Esophagus squamous epithelium (tissue), 4 donors: ENCODE results near the gene EPB41L1.

ENCODE experiments used
- POLR2A ChIP-seq, 4 donors: fragments of 450-650 bp; IDR thresholded peaks; one replicate each; pipeline ENCODE4 v1.6.1; 2017; ENCODE audit warnings: antibody characterized with exemption in 4 of 4, mild to moderate bottlenecking in 4 of 4, moderate library complexity in 3 of 4
- TF ChIP-seq, protein P1 (sequence below), 6 experiments: fragments of 450-650 bp in 4 of 6; fragments of 200-600 bp in 2 of 6; sonication (generic) in 2 of 6; IDR thresholded peaks; one replicate each; pipeline ENCODE4 v1.5.1; 2016 to 2019; ENCODE audit warnings: antibody characterized with exemption in 6 of 6, mild to moderate bottlenecking in 4 of 6, moderate library complexity in 4 of 6

DNA sequence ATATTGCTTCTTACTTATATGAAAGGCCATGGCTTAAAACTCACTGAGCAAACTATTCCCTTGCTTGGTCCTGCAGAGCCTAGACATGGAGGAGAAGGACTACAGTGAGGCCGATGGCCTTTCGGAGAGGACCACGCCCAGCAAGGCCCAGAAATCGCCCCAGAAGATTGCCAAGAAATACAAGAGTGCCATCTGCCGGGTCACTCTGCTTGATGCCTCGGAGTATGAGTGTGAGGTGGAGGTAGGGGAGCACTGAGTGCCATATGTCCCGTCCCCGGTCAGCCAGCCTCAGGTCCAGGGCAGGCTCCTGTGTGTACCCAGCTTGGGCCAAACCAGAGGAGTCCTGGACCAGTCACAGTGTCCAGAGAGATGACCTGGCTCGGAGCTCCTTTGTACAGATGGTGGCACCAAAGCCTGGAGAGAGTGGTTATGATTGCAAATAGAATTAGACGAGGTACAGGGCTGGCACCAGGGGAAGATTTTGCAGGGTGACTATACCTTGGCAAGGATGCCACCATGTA lies 21.0 kb downstream of the EPB41L1 start:
- TF ChIP-seq, protein P1, sequence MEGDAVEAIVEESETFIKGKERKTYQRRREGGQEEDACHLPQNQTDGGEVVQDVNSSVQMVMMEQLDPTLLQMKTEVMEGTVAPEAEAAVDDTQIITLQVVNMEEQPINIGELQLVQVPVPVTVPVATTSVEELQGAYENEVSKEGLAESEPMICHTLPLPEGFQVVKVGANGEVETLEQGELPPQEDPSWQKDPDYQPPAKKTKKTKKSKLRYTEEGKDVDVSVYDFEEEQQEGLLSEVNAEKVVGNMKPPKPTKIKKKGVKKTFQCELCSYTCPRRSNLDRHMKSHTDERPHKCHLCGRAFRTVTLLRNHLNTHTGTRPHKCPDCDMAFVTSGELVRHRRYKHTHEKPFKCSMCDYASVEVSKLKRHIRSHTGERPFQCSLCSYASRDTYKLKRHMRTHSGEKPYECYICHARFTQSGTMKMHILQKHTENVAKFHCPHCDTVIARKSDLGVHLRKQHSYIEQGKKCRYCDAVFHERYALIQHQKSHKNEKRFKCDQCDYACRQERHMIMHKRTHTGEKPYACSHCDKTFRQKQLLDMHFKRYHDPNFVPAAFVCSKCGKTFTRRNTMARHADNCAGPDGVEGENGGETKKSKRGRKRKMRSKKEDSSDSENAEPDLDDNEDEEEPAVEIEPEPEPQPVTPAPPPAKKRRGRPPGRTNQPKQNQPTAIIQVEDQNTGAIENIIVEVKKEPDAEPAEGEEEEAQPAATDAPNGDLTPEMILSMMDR (IDR thresholded peaks at IDR 0.05), result no peak
- TF ChIP-seq POLR2A (IDR thresholded peaks at IDR 0.05), result no peak
